HL-60 (cell line): ENCODE data around the gene SARM1.

Experiments used
- CTCF ChIP-seq: IDR thresholded peaks from one replicate; pipeline ENCODE4 v1.5.1; 2011; ENCODE audit warnings: low read length, control low read depth, inconsistent platforms; ENCODE audit not compliant: insufficient read depth
- POLR2AphosphoS5 ChIP-seq: IDR thresholded peaks from 2 replicates; pipeline ENCODE4 v1.6.1; 2012; ENCODE audit warnings: low read depth
- SPI1 ChIP-seq: IDR thresholded peaks from 2 replicates; pipeline ENCODE4 v1.6.1; 2012; ENCODE audit warnings: low read depth, mild to moderate bottlenecking, borderline replicate concordance
- TF ChIP-seq, protein P1 (sequence below): IDR thresholded peaks from 2 replicates; pipeline ENCODE4 v1.6.1; 2012; ENCODE audit warnings: low read depth; ENCODE audit not compliant: insufficient replicate concordance

DNA sequence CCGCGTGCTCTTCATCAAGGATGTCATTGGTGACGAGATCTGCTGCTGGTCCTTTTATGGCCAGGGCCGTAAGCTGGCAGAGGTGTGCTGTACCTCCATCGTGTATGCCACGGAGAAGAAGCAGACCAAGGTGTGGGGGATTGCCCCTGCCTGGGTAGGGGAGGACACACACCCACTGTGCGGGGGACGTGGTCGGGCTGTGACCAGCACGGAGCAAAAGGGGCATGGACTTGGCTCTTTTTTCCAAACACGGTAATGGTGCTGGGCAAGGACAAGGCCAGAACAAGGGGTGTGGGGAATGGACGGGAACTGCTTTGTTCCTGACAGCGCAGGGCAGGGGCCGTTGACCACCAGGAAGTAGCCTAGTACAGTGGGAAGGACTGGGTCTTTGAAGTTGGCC is 29.2 kb upstream of the SARM1 start:
- TF ChIP-seq CTCF (no peak), POLR2AphosphoS5 (no peak), SPI1 (no peak)
- TF ChIP-seq, protein P1, sequence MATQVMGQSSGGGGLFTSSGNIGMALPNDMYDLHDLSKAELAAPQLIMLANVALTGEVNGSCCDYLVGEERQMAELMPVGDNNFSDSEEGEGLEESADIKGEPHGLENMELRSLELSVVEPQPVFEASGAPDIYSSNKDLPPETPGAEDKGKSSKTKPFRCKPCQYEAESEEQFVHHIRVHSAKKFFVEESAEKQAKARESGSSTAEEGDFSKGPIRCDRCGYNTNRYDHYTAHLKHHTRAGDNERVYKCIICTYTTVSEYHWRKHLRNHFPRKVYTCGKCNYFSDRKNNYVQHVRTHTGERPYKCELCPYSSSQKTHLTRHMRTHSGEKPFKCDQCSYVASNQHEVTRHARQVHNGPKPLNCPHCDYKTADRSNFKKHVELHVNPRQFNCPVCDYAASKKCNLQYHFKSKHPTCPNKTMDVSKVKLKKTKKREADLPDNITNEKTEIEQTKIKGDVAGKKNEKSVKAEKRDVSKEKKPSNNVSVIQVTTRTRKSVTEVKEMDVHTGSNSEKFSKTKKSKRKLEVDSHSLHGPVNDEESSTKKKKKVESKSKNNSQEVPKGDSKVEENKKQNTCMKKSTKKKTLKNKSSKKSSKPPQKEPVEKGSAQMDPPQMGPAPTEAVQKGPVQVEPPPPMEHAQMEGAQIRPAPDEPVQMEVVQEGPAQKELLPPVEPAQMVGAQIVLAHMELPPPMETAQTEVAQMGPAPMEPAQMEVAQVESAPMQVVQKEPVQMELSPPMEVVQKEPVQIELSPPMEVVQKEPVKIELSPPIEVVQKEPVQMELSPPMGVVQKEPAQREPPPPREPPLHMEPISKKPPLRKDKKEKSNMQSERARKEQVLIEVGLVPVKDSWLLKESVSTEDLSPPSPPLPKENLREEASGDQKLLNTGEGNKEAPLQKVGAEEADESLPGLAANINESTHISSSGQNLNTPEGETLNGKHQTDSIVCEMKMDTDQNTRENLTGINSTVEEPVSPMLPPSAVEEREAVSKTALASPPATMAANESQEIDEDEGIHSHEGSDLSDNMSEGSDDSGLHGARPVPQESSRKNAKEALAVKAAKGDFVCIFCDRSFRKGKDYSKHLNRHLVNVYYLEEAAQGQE: no peak
